GM20000 (cell line): Measurements from ENCODE around the gene SHROOM2.

ENCODE experiments used
- DNase-seq: peaks from one replicate; pipeline ENCODE4 v3.0.0; 2012; ENCODE audit warnings: low spot score
- CTCF ChIP-seq: IDR thresholded peaks from 2 replicates; pipeline ENCODE4 v1.5.1; 2012; ENCODE audit warnings: mild to moderate bottlenecking, control low read depth; ENCODE audit errors: extremely low read depth, missing control alignments

The SHROOM2 gene

DNA sequence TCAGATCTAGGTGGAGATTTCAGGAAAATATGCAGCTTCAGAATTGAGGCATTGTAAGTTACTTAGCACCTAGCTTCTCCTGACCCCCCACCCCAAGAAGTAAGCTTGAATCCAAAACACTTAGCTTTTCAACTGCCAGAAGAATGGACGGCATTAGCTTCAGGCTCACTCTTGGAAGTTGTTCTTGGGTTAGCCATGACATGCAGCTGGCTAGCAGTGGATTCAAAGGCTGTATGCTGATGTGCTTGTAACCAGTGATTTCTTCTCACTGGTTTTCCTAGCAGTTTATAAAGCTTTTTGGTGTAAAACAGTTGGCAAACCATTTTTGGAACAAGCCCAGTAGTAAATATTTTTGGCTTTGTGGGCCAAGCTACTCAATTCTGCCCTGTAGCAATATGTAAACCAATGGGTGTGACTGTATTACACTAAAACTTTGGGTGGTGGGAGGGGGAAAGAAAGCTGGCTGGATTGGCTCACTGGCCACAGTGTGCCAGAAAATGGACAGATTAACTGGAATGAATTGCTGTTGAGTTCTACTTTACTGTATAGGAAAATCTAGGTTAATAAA, 85.6 kb downstream of the SHROOM2 start:
- TF ChIP-seq CTCF: no peak
- no peak for DNase-seq

DNA sequence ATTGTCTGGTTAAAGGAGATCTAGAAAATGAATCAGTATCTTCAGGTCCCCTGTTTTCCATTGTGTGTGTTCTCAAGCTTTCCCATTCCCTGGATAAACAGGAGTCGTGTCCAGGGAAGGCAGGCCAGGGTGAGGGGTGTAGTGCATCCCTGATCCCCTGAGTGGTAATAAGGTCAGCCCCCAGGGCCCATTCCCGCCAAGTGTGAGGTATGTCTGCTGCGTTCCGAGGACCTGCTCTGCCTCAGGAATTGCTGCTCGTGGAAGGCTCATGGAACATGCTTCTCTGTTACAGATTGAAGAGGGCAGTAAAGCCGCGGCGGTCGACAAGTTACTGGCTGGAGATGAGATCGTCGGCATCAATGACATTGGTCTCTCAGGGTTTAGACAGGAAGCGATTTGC, 87.1 kb downstream of the SHROOM2 start:
- TF ChIP-seq CTCF: no peak

GRCh38 chrX:9873952-9874351, 87.7 kb downstream of the SHROOM2 start:
- peak; percentile 51 for DNase-seq

More for the DNA sequence above, 87.1 kb downstream of the SHROOM2 start:
- no peak for DNase-seq

GRCh38 chrX:9874483-9874882, 88.3 kb downstream of the SHROOM2 start:
- no peak for TF ChIP-seq CTCF
- DNase-seq: no peak

More at GRCh38 chrX:9873952-9874351, 87.7 kb downstream of the SHROOM2 start:
- peak; percentile 38 for TF ChIP-seq CTCF

GRCh38 chrX:9875801-9876200, 89.6 kb downstream of the SHROOM2 start:
- TF ChIP-seq CTCF: no peak
- DNase-seq: no peak

DNA sequence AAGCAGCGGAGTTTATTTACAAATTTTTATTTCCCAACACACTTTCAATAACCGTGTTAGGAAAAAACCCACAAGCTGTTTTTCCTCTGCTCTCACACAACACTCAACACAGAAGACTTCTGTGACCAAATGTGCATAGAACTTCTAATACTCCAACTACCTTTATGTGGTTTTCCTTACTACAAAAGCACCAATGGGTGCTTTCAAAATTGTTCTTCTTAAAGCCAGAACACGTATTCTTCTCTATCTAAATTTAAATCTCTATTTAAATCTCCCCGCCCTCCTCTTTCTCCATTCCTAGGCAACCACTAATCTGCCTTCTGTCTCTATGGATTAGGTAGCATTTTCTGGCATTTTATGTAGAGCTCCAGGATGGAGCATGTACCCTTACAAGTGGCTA, 90.0 kb downstream of the SHROOM2 start:
- TF ChIP-seq CTCF: no peak
- no peak for DNase-seq

- no peak for DNase-seq
- no peak for TF ChIP-seq CTCF
These were observed 92.1 kb downstream of the SHROOM2 start for GRCh38 chrX:9878146-9878820.
